Measurements from ENCODE around the gene NR1I3.

DNA sequence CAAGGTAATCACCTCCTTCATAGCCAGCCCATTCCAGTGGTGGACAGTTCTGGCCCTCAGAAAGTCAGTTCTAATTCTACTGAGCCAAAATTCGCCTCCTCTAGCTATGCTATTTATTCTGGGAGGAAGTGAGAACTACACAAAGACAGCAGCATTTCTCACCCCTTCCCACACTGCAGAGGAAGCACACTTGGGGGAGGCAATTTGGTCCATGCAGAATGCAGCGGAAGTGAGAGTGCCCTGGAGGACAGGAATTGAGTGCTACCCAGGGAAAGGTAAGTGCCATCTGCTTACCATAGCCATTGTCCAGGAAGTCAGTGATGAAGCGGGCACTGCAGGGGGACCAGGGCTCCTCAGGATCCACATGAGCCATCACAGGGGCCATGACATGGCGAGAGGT, 42.8 kb downstream of the NR1I3 start:
- no peak for TF ChIP-seq KLF10 (tag by site-specific recombination; IDR thresholded peaks at IDR 0.05)
- TF ChIP-seq YY1 (tag by site-specific recombination; IDR thresholded peaks at IDR 0.05), result no peak
- TF ChIP-seq ZNF274 (IDR thresholded peaks at IDR 0.05; ENCODE audit: low read length), result no peak
- no peak for TF ChIP-seq ZNF274 (tag by site-specific recombination; IDR thresholded peaks at IDR 0.05; ENCODE audit: borderline replicate concordance)
- TF ChIP-seq CTCF (tag by site-specific recombination; IDR thresholded peaks at IDR 0.05), result no peak
- no peak for TF ChIP-seq ATF2 (tag by site-specific recombination; IDR thresholded peaks at IDR 0.05; ENCODE audit: low read depth)
- TF ChIP-seq KLF1 (tag by site-specific recombination; IDR thresholded peaks at IDR 0.05), result no peak
- TF ChIP-seq SP2 (tag by site-specific recombination; IDR thresholded peaks at IDR 0.05), result no peak
- no peak for TF ChIP-seq ZNF324 (tag by site-specific recombination; IDR thresholded peaks at IDR 0.05)
- TF ChIP-seq ZNF341 (tag by site-specific recombination; IDR thresholded peaks at IDR 0.05; ENCODE audit: low read depth), result no peak

All from HEK293 (cell line).